Activated CD8-positive, alpha-beta memory T cell treated with anti-CD3 and anti-CD28 coated beads for 1 hour (primary cell): ENCODE measurements around the gene GNL2.

Experiments used
- DNase-seq, 2 donors: peaks; one replicate each; pipeline ENCODE4 v3.0.0-alpha.2; 2020; ENCODE audit warnings: low read depth in 1 of 2; ENCODE audit errors: extremely low read depth in 1 of 2

Gene GNL2

DNA sequence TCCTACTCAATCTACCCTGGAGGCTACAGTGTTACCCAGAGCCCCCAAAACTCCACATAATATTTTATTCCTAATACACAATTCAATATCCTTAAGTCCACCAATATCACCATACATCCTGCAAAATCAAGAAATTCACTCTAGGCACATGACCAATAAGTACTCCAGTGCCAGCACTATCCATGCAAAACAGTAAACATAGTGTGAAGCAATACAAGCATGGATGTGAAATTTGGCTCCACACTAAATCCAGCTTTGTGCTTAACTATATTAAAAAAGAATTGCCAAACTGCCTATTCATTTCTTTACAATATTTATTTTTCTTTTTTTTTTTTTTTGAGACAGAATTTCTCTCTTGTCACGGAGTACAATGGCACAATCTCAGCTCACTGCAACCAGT lies 78.2 kb downstream of the GNL2 start:
- DNase-seq = no peak
